Testis (tissue), 2 donors: Measurements from ENCODE around the gene FCHSD1.

Experiments
- CTCF ChIP-seq, 3 experiments: fragments of 450-650 bp in 2 of 3; fragments of 200-600 bp in 1 of 3; sonication (generic) in 1 of 3; IDR thresholded peaks; one replicate each; pipeline ENCODE4 v1.5.1; 2016 to 2019; ENCODE audit warnings: antibody characterized with exemption in 3 of 3, mild to moderate bottlenecking in 2 of 3, moderate library complexity in 1 of 3
- POLR2A ChIP-seq: fragments of 450-650 bp; IDR thresholded peaks from one replicate; pipeline ENCODE4 v1.6.1; 2017; ENCODE audit warnings: antibody characterized with exemption, mild to moderate bottlenecking, moderate library complexity

DNA sequence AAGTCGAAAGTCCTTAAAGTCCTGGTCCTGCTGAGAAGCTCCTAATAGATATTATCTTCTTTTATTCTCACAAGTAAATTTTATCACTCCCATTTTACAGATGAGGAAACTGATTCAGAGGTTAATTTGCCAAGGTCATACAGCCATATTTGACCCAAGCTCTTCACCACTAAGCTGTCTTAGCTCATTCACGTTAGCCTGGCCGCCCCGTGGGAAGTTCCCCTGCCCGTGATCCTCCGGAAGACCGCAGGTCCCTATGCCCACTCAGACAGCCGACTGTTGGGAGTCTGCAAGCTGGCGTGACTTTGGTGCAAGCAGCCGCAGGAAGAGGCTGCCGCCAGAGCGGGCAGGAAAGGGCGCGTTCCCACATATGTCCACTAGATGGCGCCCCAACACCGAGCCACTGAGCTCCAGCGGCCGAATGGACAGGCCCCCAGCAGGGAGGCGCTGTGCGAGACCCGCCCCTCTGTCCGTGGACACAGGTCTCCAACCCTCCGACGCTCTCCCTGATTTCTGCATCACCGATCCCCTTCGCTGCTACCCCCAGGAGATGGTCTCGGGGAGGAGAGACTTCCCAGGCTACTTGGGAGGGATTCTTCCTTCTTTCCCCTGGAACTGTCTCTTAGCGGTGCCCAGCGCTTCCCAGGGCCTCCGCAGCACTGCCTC is 40.8 kb upstream of the FCHSD1 start:
- peak; percentile 95 to 98 (median 97) for TF ChIP-seq CTCF (IDR thresholded peaks at IDR 0.05)
- TF ChIP-seq POLR2A, result no peak
